K562 (cell line): Measurements from ENCODE around the gene ZNF48. TPM values are rescaled to one million over a fixed set of nuclear protein-coding genes. Genes with fewer than 3 reads are reported as not detected.

ENCODE experiments used
- BRCA1 ChIP-seq, 2 experiments: fragments of 450-650 bp in 1 of 2; sonication (generic) in 1 of 2; formaldehyde crosslinking in 1 of 2; IDR thresholded peaks; 2 replicates each; pipeline versions ENCODE4 v1.5.0 to v1.6.1; 2017 to 2020; ENCODE audit warnings: mild to moderate bottlenecking in 1 of 2, missing genetic modification reagents in 1 of 2
- CBX3 ChIP-seq, 2 experiments: IDR thresholded peaks; 1 replicate in 1 of 2; 2 replicates in 1 of 2; pipeline ENCODE4 v1.6.1; 2012; ENCODE audit warnings: inconsistent platforms in 2 of 2, low read length in 2 of 2, borderline replicate concordance in 1 of 2, control low read depth in 1 of 2
- CCNT2 ChIP-seq: IDR thresholded peaks from 2 replicates; pipeline ENCODE4 v1.6.1; 2011; ENCODE audit warnings: borderline replicate concordance, low read depth, mild to moderate bottlenecking, moderate library complexity, mixed read lengths, low read length; ENCODE audit not compliant: insufficient read length; ENCODE audit errors: extremely low read depth
- ETS2 ChIP-seq: IDR thresholded peaks from 2 replicates; pipeline ENCODE4 v1.6.1; 2016; ENCODE audit warnings: borderline replicate concordance, missing genetic modification characterization, mild to moderate bottlenecking, moderate library complexity, missing compliant biosample characterization; ENCODE audit not compliant: poor library complexity, severe bottlenecking
- FOXJ2 ChIP-seq: fragments of 200-800 bp; sonication (Bioruptor generic); IDR thresholded peaks from 2 replicates; pipeline ENCODE4 v1.6.1; 2016; ENCODE audit warnings: missing genetic modification characterization, missing compliant biosample characterization
- RBFOX2 ChIP-seq: fragments of 200-400 bp; formaldehyde crosslinking; IDR thresholded peaks from 2 replicates; pipeline ENCODE4 v1.6.1; 2017; ENCODE audit warnings: low read depth, mild to moderate bottlenecking, low read length, moderate library complexity
- SNRNP70 ChIP-seq: fragments of 200-400 bp; formaldehyde crosslinking; optimal IDR thresholded peaks from 2 replicates; pipeline ENCODE3; 2017; ENCODE audit warnings: low read depth, low read length
- TEAD2 ChIP-seq: fragments of 450-650 bp; IDR thresholded peaks from 2 replicates; pipeline ENCODE4 v1.6.1; 2016; ENCODE audit warnings: missing genetic modification characterization, control low read depth, missing compliant biosample characterization
- ZEB2 ChIP-seq: fragments of 450-650 bp; IDR thresholded peaks from 2 replicates; pipeline ENCODE4 v1.6.1; 2016
- ZNF668 ChIP-seq: fragments of 250-450 bp; sonication (Bioruptor Pico); IDR thresholded peaks from 2 replicates; pipeline ENCODE4 v1.8.0; 2022; ENCODE audit warnings: mild to moderate bottlenecking, inconsistent platforms
- polyA plus RNA-seq, 8 experiments: library from polyadenylated mRNA; depleted of rRNA in 4 of 8; stranded (reverse) in 5 of 8; unstranded in 3 of 8; fragments of >200 nt; fragmentation: Nextera tagmentation in 2 of 8; fragmentation: Illumina TruSeq in 1 of 8; extraction: Ambion mirVana in 2 of 8; extraction: Trizol in 1 of 8; gene quantifications; 2 replicates each; pipeline versions ENCODE4 v1.2.1 to v1.2.3, GENCODE V29; 2011 to 2014; ENCODE audit warnings: inconsistent platforms in 1 of 8, missing spikeins in 1 of 8
- total RNA-seq, 7 experiments: library from RNA; depleted of rRNA in 6 of 7; stranded (reverse); fragments of >200 nt in 6 of 7; fragmentation: Illumina TruSeq in 2 of 7; extraction: Trizol in 2 of 7; gene quantifications; 2 replicates each; pipeline versions ENCODE4 v1.2.1 to v1.2.3, GENCODE V29; 2011 to 2021; ENCODE audit warnings: low replicate concordance in 1 of 7
- TF ChIP-seq, protein P1 (sequence below): fragments of 450-650 bp; IDR thresholded peaks from 2 replicates; pipeline ENCODE4 v1.6.1; 2016; ENCODE audit warnings: mild to moderate bottlenecking
- TF ChIP-seq, protein P2 (sequence below), 2 experiments: fragments of 450-650 bp; conservative IDR thresholded peaks; 2 replicates each; pipeline ENCODE4 v1.6.1; 2017; ENCODE audit warnings: mild to moderate bottlenecking in 2 of 2, moderate library complexity in 2 of 2
- TF ChIP-seq, protein P3 (sequence below): fragments of 450-650 bp; IDR thresholded peaks from 2 replicates; pipeline ENCODE4 v1.6.1; 2016; ENCODE audit warnings: antibody characterized with exemption
- TF ChIP-seq, protein P4 (sequence below): IDR thresholded peaks from 3 replicates; pipeline ENCODE4 v1.6.1; 2011; ENCODE audit warnings: borderline replicate concordance, mild to moderate bottlenecking, moderate library complexity; ENCODE audit not compliant: insufficient read length; ENCODE audit errors: extremely low read depth

The ZNF48 gene
- total and polyA plus RNA-seq, 9 of the 15 experiments (the other 6 are each of a cell fraction or from before 2014, with no cell fraction given), result 0.38 to 11.6 (median 4.7) TPM

DNA sequence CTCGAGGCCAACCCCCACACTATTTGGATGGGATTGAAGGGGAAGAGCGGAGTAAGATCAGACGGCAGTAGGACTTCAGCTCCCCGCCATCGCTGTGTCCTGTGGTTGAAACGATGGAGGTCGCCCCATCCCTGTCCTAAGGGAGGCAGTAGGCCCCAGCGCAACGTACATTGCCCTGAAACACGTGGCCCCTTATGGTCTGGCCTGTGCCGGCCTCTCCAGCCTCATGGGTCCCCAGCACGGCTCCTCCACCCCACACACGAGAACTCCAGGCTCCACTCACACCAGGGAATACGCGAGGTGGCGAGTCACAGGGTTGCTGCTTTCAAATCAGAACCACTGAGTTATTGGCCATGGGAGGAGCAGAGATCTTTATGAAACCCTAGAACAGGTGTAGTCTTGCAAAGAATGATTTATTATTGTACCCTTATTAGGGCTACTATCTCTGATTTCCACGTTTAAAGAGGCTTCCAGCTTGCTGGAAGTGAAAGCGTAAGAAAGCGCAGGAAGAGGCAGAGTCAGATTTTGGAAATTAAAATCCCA is 35.3 kb downstream of the ZNF48 start (continued):
- no peak for TF ChIP-seq ZEB2
- no peak for TF ChIP-seq ETS2
- no peak for TF ChIP-seq CBX3 (IDR thresholded peaks at IDR 0.05; ENCODE audit: borderline replicate concordance in 1 of 2, low read length in 2 of 2)
- TF ChIP-seq SNRNP70, result no peak
- TF ChIP-seq, protein P1, sequence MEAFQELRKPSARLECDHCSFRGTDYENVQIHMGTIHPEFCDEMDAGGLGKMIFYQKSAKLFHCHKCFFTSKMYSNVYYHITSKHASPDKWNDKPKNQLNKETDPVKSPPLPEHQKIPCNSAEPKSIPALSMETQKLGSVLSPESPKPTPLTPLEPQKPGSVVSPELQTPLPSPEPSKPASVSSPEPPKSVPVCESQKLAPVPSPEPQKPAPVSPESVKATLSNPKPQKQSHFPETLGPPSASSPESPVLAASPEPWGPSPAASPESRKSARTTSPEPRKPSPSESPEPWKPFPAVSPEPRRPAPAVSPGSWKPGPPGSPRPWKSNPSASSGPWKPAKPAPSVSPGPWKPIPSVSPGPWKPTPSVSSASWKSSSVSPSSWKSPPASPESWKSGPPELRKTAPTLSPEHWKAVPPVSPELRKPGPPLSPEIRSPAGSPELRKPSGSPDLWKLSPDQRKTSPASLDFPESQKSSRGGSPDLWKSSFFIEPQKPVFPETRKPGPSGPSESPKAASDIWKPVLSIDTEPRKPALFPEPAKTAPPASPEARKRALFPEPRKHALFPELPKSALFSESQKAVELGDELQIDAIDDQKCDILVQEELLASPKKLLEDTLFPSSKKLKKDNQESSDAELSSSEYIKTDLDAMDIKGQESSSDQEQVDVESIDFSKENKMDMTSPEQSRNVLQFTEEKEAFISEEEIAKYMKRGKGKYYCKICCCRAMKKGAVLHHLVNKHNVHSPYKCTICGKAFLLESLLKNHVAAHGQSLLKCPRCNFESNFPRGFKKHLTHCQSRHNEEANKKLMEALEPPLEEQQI, result no peak
- TF ChIP-seq, protein P2, sequence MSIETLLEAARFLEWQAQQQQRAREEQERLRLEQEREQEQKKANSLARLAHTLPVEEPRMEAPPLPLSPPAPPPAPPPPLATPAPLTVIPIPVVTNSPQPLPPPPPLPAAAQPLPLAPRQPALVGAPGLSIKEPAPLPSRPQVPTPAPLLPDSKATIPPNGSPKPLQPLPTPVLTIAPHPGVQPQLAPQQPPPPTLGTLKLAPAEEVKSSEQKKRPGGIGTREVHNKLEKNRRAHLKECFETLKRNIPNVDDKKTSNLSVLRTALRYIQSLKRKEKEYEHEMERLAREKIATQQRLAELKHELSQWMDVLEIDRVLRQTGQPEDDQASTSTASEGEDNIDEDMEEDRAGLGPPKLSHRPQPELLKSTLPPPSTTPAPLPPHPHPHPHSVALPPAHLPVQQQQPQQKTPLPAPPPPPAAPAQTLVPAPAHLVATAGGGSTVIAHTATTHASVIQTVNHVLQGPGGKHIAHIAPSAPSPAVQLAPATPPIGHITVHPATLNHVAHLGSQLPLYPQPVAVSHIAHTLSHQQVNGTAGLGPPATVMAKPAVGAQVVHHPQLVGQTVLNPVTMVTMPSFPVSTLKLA (conservative IDR thresholded peaks at IDR 0.05), result peak in 1 of 2 experiments; percentile 1; a peak in 2 of 4 replicates
- TF ChIP-seq ZNF668 (CRISPR knock-in tag), result peak; percentile 22; the same call in 1 of the 2 replicates
- TF ChIP-seq TEAD2 (tag), result no peak
- TF ChIP-seq, protein P3, sequence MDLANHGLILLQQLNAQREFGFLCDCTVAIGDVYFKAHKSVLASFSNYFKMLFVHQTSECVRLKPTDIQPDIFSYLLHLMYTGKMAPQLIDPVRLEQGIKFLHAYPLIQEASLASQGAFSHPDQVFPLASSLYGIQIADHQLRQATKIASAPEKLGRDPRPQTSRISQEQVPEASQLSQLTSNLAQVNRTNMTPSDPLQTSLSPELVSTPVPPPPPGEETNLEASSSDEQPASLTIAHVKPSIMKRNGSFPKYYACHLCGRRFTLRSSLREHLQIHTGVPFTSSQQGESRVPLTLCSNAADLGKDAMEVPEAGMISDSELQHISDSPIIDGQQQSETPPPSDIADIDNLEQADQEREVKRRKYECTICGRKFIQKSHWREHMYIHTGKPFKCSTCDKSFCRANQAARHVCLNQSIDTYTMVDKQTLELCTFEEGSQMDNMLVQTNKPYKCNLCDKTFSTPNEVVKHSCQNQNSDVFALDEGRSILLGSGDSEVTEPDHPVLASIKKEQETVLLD, result no peak
- no peak for TF ChIP-seq CCNT2
- TF ChIP-seq RBFOX2, result no peak
- TF ChIP-seq BRCA1 (IDR thresholded peaks at IDR 0.05), result no peak
- TF ChIP-seq BRCA1 (CRISPR knock-in tag; IDR thresholded peaks at IDR 0.05), result no peak
- TF ChIP-seq, protein P4, sequence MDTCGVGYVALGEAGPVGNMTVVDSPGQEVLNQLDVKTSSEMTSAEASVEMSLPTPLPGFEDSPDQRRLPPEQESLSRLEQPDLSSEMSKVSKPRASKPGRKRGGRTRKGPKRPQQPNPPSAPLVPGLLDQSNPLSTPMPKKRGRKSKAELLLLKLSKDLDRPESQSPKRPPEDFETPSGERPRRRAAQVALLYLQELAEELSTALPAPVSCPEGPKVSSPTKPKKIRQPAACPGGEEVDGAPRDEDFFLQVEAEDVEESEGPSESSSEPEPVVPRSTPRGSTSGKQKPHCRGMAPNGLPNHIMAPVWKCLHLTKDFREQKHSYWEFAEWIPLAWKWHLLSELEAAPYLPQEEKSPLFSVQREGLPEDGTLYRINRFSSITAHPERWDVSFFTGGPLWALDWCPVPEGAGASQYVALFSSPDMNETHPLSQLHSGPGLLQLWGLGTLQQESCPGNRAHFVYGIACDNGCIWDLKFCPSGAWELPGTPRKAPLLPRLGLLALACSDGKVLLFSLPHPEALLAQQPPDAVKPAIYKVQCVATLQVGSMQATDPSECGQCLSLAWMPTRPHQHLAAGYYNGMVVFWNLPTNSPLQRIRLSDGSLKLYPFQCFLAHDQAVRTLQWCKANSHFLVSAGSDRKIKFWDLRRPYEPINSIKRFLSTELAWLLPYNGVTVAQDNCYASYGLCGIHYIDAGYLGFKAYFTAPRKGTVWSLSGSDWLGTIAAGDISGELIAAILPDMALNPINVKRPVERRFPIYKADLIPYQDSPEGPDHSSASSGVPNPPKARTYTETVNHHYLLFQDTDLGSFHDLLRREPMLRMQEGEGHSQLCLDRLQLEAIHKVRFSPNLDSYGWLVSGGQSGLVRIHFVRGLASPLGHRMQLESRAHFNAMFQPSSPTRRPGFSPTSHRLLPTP, result no peak
- TF ChIP-seq FOXJ2 (tag), result no peak
